Myocyte (in vitro differentiated cells): ENCODE measurements around the gene ZNF782. TPM values are rescaled to one million over a fixed set of nuclear protein-coding genes. Genes with fewer than 3 reads are reported as not detected.
"Not testable (repeated sequence)": the region's sequence is repeated elsewhere in the genome, so short reads cannot be mapped to it uniquely, and the experiment has no call there.

Experiments
- DNase-seq: peaks from one replicate; pipeline ENCODE4 v3.0.0-alpha.2; 2012; ENCODE audit warnings: low read depth
- total RNA-seq: library from RNA; depleted of rRNA; stranded (reverse); fragments of >200 nt; gene quantifications from 2 replicates; pipeline ENCODE4 v1.2.3, GENCODE V29; 2014

The ZNF782 gene
- total RNA-seq, 1 donor from 2014 or later = 5.7 TPM

- DNase-seq = no peak
Observed at GRCh38 chr9:96854651-96855273, 448 bp upstream of the ZNF782 start.

DNA sequence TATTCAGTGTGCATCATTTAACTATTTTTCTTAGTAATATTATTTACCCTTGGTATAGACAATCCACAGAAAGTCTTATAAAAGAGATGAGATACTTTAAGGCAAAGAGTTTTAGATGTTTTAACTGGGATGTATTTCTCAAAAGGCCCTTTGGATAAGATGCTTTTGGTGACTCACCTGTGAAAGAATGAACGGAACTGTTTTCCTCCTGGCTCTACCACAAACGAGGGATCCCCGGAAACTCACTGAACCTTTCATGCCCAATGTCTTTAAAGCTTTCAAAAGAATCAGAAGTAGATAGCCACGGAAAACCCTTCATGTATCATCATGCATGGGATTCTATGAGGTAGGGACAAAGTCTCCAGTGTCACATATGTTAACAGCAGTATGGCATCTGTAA is 1.6 kb downstream of the ZNF782 start:
- no peak for DNase-seq

GRCh38 chr9:96844040-96844439 is 10.3 kb downstream of the ZNF782 start:
- no peak for DNase-seq

- peak; percentile 3 for DNase-seq
Observed at GRCh38 chr9:96818533-96818932, 35.8 kb downstream of the ZNF782 start.

DNA sequence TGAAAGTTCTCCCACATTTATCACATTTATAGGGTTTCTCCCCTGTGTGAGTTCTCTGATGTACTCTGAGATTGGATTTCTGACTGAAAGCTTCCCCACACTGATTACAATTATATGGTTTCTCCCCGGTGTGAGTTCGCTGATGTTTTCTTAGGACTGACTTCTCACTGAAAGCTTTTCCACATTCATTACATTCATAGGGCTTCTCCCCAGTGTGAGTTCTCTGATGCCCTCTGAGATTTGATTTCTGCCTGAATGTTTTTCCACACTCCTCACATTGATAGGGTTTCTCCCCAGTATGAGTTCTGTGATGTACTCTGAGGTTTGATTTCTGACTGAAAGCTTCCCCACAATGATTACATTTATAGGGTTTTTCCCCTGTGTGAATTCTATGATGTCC is 36.3 kb downstream of the ZNF782 start:
- DNase-seq = peak; percentile 0

DNA sequence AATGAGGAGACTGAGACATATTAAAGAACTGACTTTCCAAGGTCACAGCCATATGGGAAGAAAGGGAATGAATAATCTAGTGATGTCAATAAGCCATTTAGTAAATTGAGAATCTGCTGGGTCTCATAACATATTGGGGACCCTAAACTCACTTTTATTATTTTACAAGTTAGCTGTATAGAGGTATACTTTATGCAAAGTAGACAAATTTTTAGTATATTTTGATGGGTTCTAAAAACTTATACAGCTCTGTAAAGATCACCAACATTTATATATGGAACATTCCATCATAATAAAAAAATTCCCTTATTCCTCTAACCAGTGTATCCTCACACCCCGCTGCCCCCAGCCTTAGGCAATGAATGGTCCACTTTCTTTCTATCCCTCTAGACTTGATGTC is 40.7 kb downstream of the ZNF782 start:
- DNase-seq = no peak

DNA sequence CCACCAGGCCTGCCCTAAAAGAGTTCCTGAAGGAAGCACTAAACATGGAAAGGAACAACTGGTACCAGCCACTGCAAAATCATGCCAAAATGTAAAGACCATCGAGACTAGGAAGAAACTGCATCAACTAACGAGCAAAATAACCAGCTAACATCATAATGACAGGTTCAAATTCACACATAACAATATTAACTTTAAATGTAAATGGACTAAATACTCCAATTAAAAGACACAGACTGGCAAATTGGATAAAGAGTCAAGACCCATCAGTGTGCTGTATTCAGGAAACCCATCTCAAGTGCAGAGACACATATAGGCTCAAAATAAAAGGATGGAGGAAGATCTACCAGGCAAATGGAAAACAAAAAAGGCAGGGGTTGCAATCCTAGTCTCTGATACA is 55.4 kb downstream of the ZNF782 start:
- not testable (repeated sequence) for DNase-seq

DNA sequence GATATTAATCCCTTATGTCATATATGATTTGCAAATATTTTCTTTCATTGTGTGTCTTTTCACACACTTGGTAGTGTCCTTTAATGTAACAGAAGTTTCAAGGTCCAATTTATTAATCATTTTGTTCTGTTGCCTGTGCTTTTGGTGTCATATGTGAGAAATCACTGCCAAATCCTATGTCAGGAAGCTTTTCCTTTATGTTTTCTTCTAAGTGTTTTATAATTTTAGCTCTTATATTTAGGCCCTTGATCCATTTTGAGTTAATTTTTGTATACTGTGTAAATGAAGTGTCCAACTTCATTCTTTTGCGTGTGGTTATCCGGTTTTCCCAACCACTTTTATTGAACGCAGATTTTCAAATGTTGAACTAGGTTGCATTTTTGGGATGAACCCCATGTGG is 70.3 kb downstream of the ZNF782 start:
- no peak for DNase-seq

- no peak for DNase-seq
Observed at GRCh38 chr9:96782235-96782634, 72.1 kb downstream of the ZNF782 start.

- no peak for DNase-seq
Observed at GRCh38 chr9:96781552-96781951, 72.8 kb downstream of the ZNF782 start.

DNA sequence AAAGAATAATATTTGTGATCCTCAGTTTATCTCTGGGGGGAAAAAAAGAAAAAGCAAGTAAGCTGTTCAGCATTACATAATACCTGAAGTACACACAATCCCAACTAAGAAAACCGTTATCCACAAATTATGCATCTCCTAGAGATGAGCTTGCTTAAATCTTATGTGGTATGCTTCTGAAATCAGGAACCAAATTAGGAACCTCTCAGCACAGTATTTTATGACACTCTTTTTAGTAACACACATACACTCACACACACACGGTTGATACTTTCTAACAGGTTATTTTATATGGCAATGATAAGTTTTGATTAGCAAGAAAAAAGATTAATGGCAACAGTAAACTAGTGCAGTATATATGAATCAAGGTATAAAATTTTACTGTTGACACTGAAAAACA is 75.2 kb downstream of the ZNF782 start:
- DNase-seq = no peak

DNA sequence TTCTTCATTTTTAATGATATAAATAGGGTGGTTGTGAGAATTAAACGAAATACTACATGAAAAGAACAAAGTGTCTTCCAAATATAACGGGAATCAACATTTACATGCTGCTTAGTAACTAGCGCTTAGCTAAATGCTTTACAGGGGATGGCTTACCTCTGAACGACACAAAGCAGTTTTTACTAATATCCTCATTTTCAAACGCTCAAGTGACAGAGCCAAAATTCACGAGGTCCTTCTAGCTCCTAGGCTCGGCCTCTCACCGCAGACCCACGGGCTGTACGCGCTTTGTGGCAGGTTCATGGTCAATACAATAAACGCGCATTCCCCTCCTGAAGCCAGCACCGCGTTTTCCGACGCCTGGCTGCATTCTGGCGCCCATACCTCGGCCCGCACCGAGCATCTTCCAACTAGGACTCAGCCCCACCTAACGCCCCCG is 76.9 kb downstream of the ZNF782 start:
- no peak for DNase-seq

- no peak for DNase-seq
Observed at GRCh38 chr9:96771124-96771523, 83.2 kb downstream of the ZNF782 start.

- peak; percentile 29 for DNase-seq
Observed at GRCh38 chr9:96769989-96770388, 84.3 kb downstream of the ZNF782 start.

Other genes starting within 250 kb of the ZNF782 start
- gene CDC14B, start 234.7 kb downstream of the ZNF782 start, total RNA-seq = 17.4 and 22.7 TPM in 2 replicates
- gene PRXL2C, start 199.2 kb downstream of the ZNF782 start, total RNA-seq = 23.3 and 25.8 TPM in 2 replicates
- 15.1 and 17.2 TPM in 2 replicates for gene ZNF510, start 76.4 kb downstream of the ZNF782 start, total RNA-seq
- gene NUTM2G, start 74.3 kb upstream of the ZNF782 start, total RNA-seq = not detected in 2 replicates
- 0.36 and 0.83 TPM in 2 replicates for gene CTSV, start 184.6 kb upstream of the ZNF782 start, total RNA-seq